HCT116 (cell line): ENCODE results near the gene HLA-DMA. TPM values are rescaled to one million over a fixed set of nuclear protein-coding genes. Genes with fewer than 3 reads are reported as not detected.

Source experiments
- ATAC-seq: fragments of 200-7000 bp; cut with Tn5 transposase; 2 replicates; pipeline ENCODE4 v1.9.1; 2020; ENCODE audit warnings: mild to moderate bottlenecking, moderate library complexity
- BruUV-seq: library from RNA; stranded (reverse); fragments of 400-500 nt; replicated peaks from 2 replicates; lab custom pipeline; 2021; lab: Mats Ljungman, UMichigan
- CTCF ChIA-PET: fragments of 300-600 bp; sonication (Branson Sonifier 250); formaldehyde crosslinking; loops from one replicate; lab custom pipeline; 2021; ENCODE audit warnings: antibody characterized with exemption; lab: Charles Lee
- POLR2A ChIA-PET: fragments of 300-600, 350-600 bp; sonication (Branson Sonifier 250); formaldehyde crosslinking; loops from one replicate; lab custom pipeline; 2021; ENCODE audit warnings: antibody characterized with exemption; lab: Charles Lee
- RAD21 ChIA-PET, 2 experiments: fragments of 300-600 bp; sonication (Branson Sonifier 250); formaldehyde crosslinking; loops; one replicate each; lab custom pipeline; 2023; ENCODE audit warnings: low total read pairs in 2 of 2; ENCODE audit not compliant: uncharacterized antibody in 2 of 2, unreplicated experiment in 2 of 2, low non-redundant PET in 1 of 2; lab: Charles Lee
- DNase-seq: peaks from one replicate; pipeline ENCODE4 v3.0.0-alpha.2; 2010; ENCODE audit warnings: low read depth, low spot score
- H2AFZ ChIP-seq: fragments of 200-600 bp; shearing (Covaris generic), sonication (generic); 2 replicates; pipeline ENCODE4 v1.6.1; 2017; ENCODE audit warnings: low read depth, mixed run types, mixed read lengths, antibody characterized with exemption, low read length; ENCODE audit not compliant: poor library complexity, severe bottlenecking
- H3K27ac ChIP-seq: 2 replicates; pipeline ENCODE4 v1.5.1; 2012; ENCODE audit warnings: low read depth, low read length
- H3K27me3 ChIP-seq: fragments of 200-600 bp; sonication (generic); 2 replicates; pipeline ENCODE4 v1.6.1; 2016; ENCODE audit warnings: mixed run types, low read length, mixed read lengths; ENCODE audit not compliant: insufficient read depth
- H3K36me3 ChIP-seq, 2 experiments: fragments of 200-500 bp in 1 of 2; fragments of 200-600 bp in 1 of 2; sonication (Bioruptor generic) in 1 of 2; sonication (generic) in 1 of 2; 2 replicates each; pipeline versions ENCODE4 v1.5.1 to v1.6.1; 2014 to 2016; ENCODE audit warnings: low read length in 2 of 2, inconsistent platforms in 1 of 2, mixed read lengths in 1 of 2, mixed run types in 1 of 2; ENCODE audit not compliant: insufficient read depth in 2 of 2, control insufficient read depth in 1 of 2
- H3K4me1 ChIP-seq, 2 experiments: fragments of 200-600 bp in 1 of 2; sonication (generic) in 1 of 2; 2 replicates each; pipeline versions ENCODE4 v1.5.1 to v1.6.1; 2012 to 2017; ENCODE audit warnings: low read length in 2 of 2, inconsistent platforms in 1 of 2, mild to moderate bottlenecking in 1 of 2, mixed read lengths in 1 of 2, mixed run types in 1 of 2, moderate library complexity in 1 of 2; ENCODE audit not compliant: insufficient read depth in 2 of 2, control insufficient read depth in 1 of 2
- H3K4me2 ChIP-seq: fragments of 200-600 bp; sonication (generic); 2 replicates; pipeline ENCODE4 v1.6.1; 2017; ENCODE audit warnings: mixed run types, low read length, mixed read lengths
- H3K4me3 ChIP-seq, 2 experiments: fragments of 200-600 bp in 1 of 2; sonication (generic) in 1 of 2; replicated peaks in 1 of 2; 2 replicates each; pipeline ENCODE4 v1.5.1; 2011 to 2016; ENCODE audit warnings: low read length in 2 of 2, control low read depth in 1 of 2, low read depth in 1 of 2, mild to moderate bottlenecking in 1 of 2, mixed read lengths in 1 of 2, mixed run types in 1 of 2
- H3K79me2 ChIP-seq: fragments of 200-600 bp; sonication (generic); 2 replicates; pipeline ENCODE4 v1.6.1; 2017; ENCODE audit warnings: mild to moderate bottlenecking, mixed run types, low read length, moderate library complexity, mixed read lengths; ENCODE audit not compliant: insufficient read depth
- H3K9ac ChIP-seq: fragments of 200-600 bp; sonication (generic); 2 replicates; pipeline ENCODE4 v1.6.1; 2016; ENCODE audit warnings: low read length, mixed read lengths
- H3K9me2 ChIP-seq: fragments of 200-600 bp; sonication (generic), shearing (Covaris generic); 2 replicates; pipeline ENCODE4 v1.6.1; 2017; ENCODE audit warnings: mixed run types, mild to moderate bottlenecking, moderate library complexity; ENCODE audit not compliant: insufficient read depth
- H3K9me3 ChIP-seq, 2 experiments: fragments of 200-500 bp in 1 of 2; fragments of 200-600 bp in 1 of 2; sonication (Bioruptor generic) in 1 of 2; sonication (generic) in 1 of 2; 2 replicates each; pipeline ENCODE4 v1.6.1; 2014 to 2017; ENCODE audit warnings: low read length in 2 of 2, mixed read lengths in 2 of 2, inconsistent platforms in 1 of 2, low read depth in 1 of 2, mild to moderate bottlenecking in 1 of 2, mixed run types in 1 of 2, moderate library complexity in 1 of 2; ENCODE audit not compliant: control insufficient read depth in 1 of 2, insufficient read depth in 1 of 2
- H4K20me1 ChIP-seq: fragments of 200-600 bp; sonication (generic), shearing (Covaris generic); 2 replicates; pipeline ENCODE4 v1.6.1; 2017; ENCODE audit warnings: mixed run types, mild to moderate bottlenecking, moderate library complexity; ENCODE audit not compliant: insufficient read depth
- CEBPB ChIP-seq: IDR thresholded peaks from 2 replicates; pipeline ENCODE4 v1.6.1; 2012; ENCODE audit warnings: low read depth
- CTCF ChIP-seq, 3 experiments: fragments of 200-600 bp in 1 of 3; sonication (generic) in 1 of 3; IDR thresholded peaks in 2 of 3; conservative IDR thresholded peaks in 1 of 3; 2 replicates each; pipeline ENCODE4 v1.5.1; 2012 to 2017; ENCODE audit warnings: low read depth in 2 of 3, low read length in 2 of 3, antibody characterized with exemption in 1 of 3, borderline replicate concordance in 1 of 3, control low read depth in 1 of 3, mild to moderate bottlenecking in 1 of 3, mixed read lengths in 1 of 3, mixed run types in 1 of 3, moderate library complexity in 1 of 3; ENCODE audit not compliant: insufficient read depth in 1 of 3
- ELF1 ChIP-seq: IDR thresholded peaks from 2 replicates; pipeline ENCODE4 v1.6.1; 2012; ENCODE audit warnings: low read depth, borderline replicate concordance
- EZH2 ChIP-seq: fragments of 200-600 bp; sonication (generic); IDR thresholded peaks from 2 replicates; pipeline ENCODE4 v1.6.1; 2017; ENCODE audit warnings: antibody characterized with exemption, mixed run types
- FOSL1 ChIP-seq: IDR thresholded peaks from 2 replicates; pipeline ENCODE4 v1.6.1; 2012; ENCODE audit warnings: low read depth
- POLR2AphosphoS5 ChIP-seq: IDR thresholded peaks from 2 replicates; pipeline ENCODE4 v1.6.1; 2011; ENCODE audit warnings: mild to moderate bottlenecking, low read depth, low read length, moderate library complexity
- SP1 ChIP-seq: IDR thresholded peaks from 2 replicates; pipeline ENCODE4 v1.6.1; 2012; ENCODE audit warnings: low read depth
- SRF ChIP-seq: IDR thresholded peaks from 2 replicates; pipeline ENCODE4 v1.6.1; 2012; ENCODE audit warnings: low read depth
- YY1 ChIP-seq: IDR thresholded peaks from 2 replicates; pipeline ENCODE4 v1.6.1; 2011; ENCODE audit warnings: low read length, low read depth, moderate library complexity, mild to moderate bottlenecking; ENCODE audit not compliant: insufficient replicate concordance; ENCODE audit errors: extremely low read depth
- ZBTB33 ChIP-seq: IDR thresholded peaks from 2 replicates; pipeline ENCODE4 v1.6.1; 2011; ENCODE audit warnings: mild to moderate bottlenecking, low read length, moderate library complexity; ENCODE audit not compliant: insufficient replicate concordance; ENCODE audit errors: extremely low read depth
- ZNF274 ChIP-seq: fragments of 200-500 bp; sonication (Bioruptor generic); IDR thresholded peaks from 2 replicates; pipeline ENCODE4 v1.6.1; 2014; ENCODE audit warnings: mild to moderate bottlenecking, low read depth, low read length, inconsistent platforms
- intact Hi-C: fragments of 100-400 bp; cut with micrococcal nuclease; formaldehyde crosslinking; loops from 2 replicates; pipeline ENCODE4 v1.10.0; 2022
- total RNA-seq: library from RNA; stranded (reverse); gene quantifications from one replicate; pipeline ENCODE4 v1.2.1, GENCODE V29; 2021; ENCODE audit not compliant: unreplicated experiment
- TF ChIP-seq, protein P1 (sequence below): IDR thresholded peaks from 2 replicates; pipeline ENCODE4 v1.6.1; 2012

Gene HLA-DMA
- total RNA-seq, 1 experiment from 2014 or later = 12.1 TPM

GRCh38 chr6:32922083-32922482, 30.8 kb downstream of the HLA-DMA start:
- Histone ChIP-seq H3K27me3 (no peaks in the 10 kb centered on the region), H3K4me1 (no peaks in the 10 kb centered on the region), H3K27ac (no peak overlapping the region), H3K36me3 (no peaks in the 10 kb centered on the region), H3K4me3 (no peak overlapping the region), H3K4me2 (no peak overlapping the region), H3K9me2 (no peaks in the 10 kb centered on the region), H3K9ac (no peak overlapping the region), H4K20me1 (no peaks in the 10 kb centered on the region), H3K9me3 (no peaks in the 10 kb centered on the region), H2AFZ (no peak overlapping the region), H3K79me2 (no peaks in the 10 kb centered on the region)
- POLR2A ChIA-PET = no interaction called here
- ATAC-seq (no peak), DNase-seq (no peak)
- BruUV-seq = no TSS peak
- RAD21 ChIA-PET = no interaction called here
- TF ChIP-seq YY1 (no peak), SP1 (no peak), SRF (no peak), CEBPB (no peak), POLR2AphosphoS5 (no peak), EZH2 (no peak), ZNF274 (no peak), CTCF (IDR thresholded peaks at IDR 0.05 in 2 of 3, conservative IDR thresholded peaks at IDR 0.05 in 1 of 3; ENCODE audit: borderline replicate concordance in 1 of 3, insufficient read depth in 1 of 3, low read depth in 2 of 3, low read length in 2 of 3) (no peak), ZBTB33 (no peak), ELF1 (no peak), FOSL1 (no peak)
- TF ChIP-seq, protein P1, sequence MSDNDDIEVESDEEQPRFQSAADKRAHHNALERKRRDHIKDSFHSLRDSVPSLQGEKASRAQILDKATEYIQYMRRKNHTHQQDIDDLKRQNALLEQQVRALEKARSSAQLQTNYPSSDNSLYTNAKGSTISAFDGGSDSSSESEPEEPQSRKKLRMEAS = no peak
- intact Hi-C loops = no loop called here
- CTCF ChIA-PET = interaction anchor here (5.6 kb wide), 1 partner anchor 12 kb away, joined by 27 read pairs; no protein-coding TSS in a partner anchor
